ENCODE results near the gene LAMC3.

- TF ChIP-seq CTCF (IDR thresholded peaks at IDR 0.05) (no peak), POLR2A (IDR thresholded peaks at IDR 0.05) (no peak)
Observed at GRCh38 chr9:131092030-131092429, 83.1 kb downstream of the LAMC3 start.
